Mucosa of descending colon (tissue), 3 donors: ENCODE data around the gene MORC2. TPM values are rescaled to one million over a fixed set of nuclear protein-coding genes. Genes with fewer than 3 reads are reported as not detected.

Experiments used
- ATAC-seq: fragments of 200-7000 bp; cut with Tn5 transposase; one replicate; pipeline ENCODE4 v1.9.1; 2020; ENCODE audit warnings: mild to moderate bottlenecking, moderate library complexity
- DNase-seq, 3 donors: peaks; one replicate each; pipeline ENCODE4 v3.0.0-alpha.2; 2020
- H3K36me3 ChIP-seq: fragments of 200-600 bp; one replicate; pipeline ENCODE4 v1.8.0; 2021; ENCODE audit warnings: low read depth, mild to moderate bottlenecking
- H3K4me1 ChIP-seq: fragments of 200-600 bp; one replicate; pipeline ENCODE4 v1.8.0; 2021; ENCODE audit warnings: low read depth, mild to moderate bottlenecking
- H3K4me3 ChIP-seq: fragments of 200-600 bp; one replicate; pipeline ENCODE4 v1.8.0; 2021; ENCODE audit warnings: mild to moderate bottlenecking
- H3K9me3 ChIP-seq: fragments of 200-600 bp; one replicate; pipeline ENCODE4 v1.8.0; 2021; ENCODE audit warnings: mild to moderate bottlenecking
- intact Hi-C, 2 donors: fragments of 100-400 bp; cut with DNase I in 1 of 2; cut with micrococcal nuclease in 1 of 2; formaldehyde crosslinking; loops; one replicate each; pipeline versions ENCODE4 v1.11.0 to v1.11.1; 2022; cut with DNase I, micrococcal nuclease
- total RNA-seq, 3 donors: library from RNA; stranded (reverse); fragmentation: NEBNext Ultra II Directional in 2 of 3; extraction: Animal tissue kit (Norgen Biotek cat#: 25700) in 2 of 3; gene quantifications; one replicate each; pipeline versions ENCODE4 v1.2.1 to v1.2.4, GENCODE V29; 2021 to 2023
- TF ChIP-seq, protein P1 (sequence below): fragments of 200-600 bp; IDR thresholded peaks from one replicate; pipeline ENCODE4 v1.8.0; 2022; ENCODE audit warnings: antibody characterized with exemption, mild to moderate bottlenecking
- donor health status: DM: no; HTN: no; CAD: no; lungs with moderate emphysema.
- donor health status: DM: no; HTN: no; CAD: no.
- donor health status: DM: no; HTN: yes; CAD: no.

Gene MORC2
- total RNA-seq, 3 donors from 2014 or later, result 14.0 to 28.0 (median 20.0) TPM

DNA sequence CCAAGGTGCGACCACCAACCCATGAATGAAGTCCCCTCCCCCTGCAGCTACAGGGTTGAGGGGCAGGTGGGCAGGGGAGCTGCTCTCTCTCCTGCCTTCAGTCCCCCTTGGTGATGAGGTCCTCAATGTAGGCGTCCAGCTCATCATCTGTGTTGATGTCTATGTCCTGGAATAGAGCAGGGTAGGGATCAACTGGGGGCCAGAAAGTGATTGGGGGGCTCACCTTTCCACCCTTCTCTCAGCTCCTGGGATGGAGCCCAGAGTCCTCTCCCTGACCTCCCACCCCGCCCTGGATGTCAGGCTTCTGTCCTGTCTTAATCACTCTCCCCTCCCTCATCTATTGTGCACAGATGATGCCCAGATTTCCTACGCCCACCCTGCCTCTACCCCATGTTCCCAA lies 41.9 kb downstream of the MORC2 start:
- intact Hi-C loops, result no loop called here
- TF ChIP-seq, protein P1, sequence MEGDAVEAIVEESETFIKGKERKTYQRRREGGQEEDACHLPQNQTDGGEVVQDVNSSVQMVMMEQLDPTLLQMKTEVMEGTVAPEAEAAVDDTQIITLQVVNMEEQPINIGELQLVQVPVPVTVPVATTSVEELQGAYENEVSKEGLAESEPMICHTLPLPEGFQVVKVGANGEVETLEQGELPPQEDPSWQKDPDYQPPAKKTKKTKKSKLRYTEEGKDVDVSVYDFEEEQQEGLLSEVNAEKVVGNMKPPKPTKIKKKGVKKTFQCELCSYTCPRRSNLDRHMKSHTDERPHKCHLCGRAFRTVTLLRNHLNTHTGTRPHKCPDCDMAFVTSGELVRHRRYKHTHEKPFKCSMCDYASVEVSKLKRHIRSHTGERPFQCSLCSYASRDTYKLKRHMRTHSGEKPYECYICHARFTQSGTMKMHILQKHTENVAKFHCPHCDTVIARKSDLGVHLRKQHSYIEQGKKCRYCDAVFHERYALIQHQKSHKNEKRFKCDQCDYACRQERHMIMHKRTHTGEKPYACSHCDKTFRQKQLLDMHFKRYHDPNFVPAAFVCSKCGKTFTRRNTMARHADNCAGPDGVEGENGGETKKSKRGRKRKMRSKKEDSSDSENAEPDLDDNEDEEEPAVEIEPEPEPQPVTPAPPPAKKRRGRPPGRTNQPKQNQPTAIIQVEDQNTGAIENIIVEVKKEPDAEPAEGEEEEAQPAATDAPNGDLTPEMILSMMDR, result no peak
- Histone ChIP-seq H3K36me3 (peaks cover 10% of the 10 kb centered on the region), H3K9me3 (no peaks in the 10 kb centered on the region), H3K4me1 (no peaks in the 10 kb centered on the region), H3K4me3 (no peak overlapping the region)
- no peak for DNase-seq
- ATAC-seq, result no peak

DNA sequence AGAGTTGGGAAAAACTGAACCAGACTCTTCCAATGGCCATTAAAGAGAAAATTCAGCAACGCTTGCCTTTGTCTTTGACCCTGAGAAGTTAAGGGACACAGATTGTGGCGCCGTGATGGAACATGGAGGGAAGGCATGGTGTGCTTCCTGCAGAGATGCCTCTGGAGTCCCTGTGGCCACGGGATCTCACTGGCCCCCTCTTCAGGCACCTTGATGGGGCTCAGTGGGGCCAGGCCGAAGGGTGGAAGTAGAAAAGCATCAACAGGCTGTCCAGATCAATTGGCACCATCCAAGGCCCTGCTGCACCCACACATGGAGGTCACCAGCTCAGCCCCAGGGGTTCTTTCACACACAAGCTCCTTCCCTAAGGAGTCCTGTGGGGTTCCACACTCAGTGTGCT lies 42.9 kb downstream of the MORC2 start:
- DNase-seq, result no peak
- ATAC-seq, result no peak
- Histone ChIP-seq H3K4me3 (no peak overlapping the region), H3K4me1 (peaks cover 4% of the 10 kb centered on the region), H3K9me3 (no peaks in the 10 kb centered on the region), H3K36me3 (peaks cover 8% of the 10 kb centered on the region)
- TF ChIP-seq, protein P1, result no peak
- intact Hi-C loops, result no loop called here

DNA sequence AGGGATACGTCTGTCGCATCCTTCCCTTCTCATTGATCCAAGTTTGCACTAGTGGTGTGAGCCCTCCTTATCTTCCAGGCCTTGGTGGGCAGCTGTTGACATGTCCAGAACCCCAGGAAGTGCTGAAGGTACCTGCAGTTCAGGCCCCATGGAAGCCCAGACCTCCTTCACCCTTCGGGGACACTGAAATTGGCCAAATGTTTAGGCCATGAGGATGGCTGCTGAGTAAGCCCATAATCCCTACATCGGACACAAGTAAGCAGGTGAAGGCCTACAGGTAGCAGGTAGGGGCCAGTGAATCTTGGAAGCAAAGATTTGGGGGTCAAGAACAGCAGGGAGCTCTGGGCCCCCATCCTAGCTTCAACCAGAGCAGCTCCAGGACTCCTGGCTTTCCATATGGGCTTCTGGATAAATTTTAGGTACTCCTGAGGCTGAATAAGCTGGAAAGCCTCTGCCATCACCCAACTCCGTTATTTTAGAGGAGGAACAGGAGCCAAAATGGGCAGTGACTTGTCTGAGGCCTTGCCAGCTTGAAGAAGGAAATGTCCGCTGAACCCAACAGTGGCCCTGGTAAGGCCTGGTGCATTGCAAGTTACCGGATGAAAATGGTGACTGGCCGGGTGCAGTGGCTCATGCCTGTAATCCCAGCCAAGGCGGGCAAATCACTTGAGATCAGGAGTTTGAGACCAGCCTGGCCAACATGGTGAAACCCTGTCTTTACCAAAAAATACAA lies 45.2 kb downstream of the MORC2 start:
- H3K36me3 ChIP-seq, result peaks cover 5% of the 10 kb centered on the region
- DNase-seq (no peak), ATAC-seq (no peak)
- intact Hi-C loops, result loop anchor here in 1 of 2 donors (5.0 kb wide), 1 partner anchor 161 kb away; no protein-coding TSS in a partner anchor
- peaks cover 4% of the 10 kb centered on the region for H3K4me1 ChIP-seq
- H3K4me3 ChIP-seq, result no peak overlapping the region
- TF ChIP-seq, protein P1, result no peak
- no peaks in the 10 kb centered on the region for H3K9me3 ChIP-seq

DNA sequence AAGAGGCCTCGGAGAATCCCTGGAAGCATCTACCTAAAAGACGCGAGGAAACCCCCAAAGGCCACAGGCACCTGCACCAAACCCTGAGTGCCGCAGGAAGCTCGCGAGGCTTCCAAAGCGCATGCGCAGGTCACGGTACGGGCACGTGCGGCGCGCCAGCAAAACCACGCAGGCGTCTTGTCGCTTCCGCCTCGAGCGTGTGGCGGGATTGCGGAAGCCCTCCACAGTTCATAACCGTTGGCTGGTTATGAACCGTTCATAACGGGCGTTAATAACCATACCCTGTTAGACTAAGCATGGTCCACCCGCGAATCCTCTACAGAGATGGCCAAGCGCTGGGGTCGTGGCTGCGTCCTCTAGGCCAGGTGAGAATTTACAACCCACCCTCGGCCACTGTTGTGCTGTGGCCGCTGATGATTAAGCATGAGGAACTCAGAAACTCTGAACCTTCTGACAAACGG lies 46.4 kb downstream of the MORC2 start:
- H3K9me3 ChIP-seq, result no peaks in the 10 kb centered on the region
- intact Hi-C loops, result loop anchor here in 1 of 2 donors (5.0 kb wide), 1 partner anchor 160 kb away; no protein-coding TSS in a partner anchor
- TF ChIP-seq, protein P1, result no peak
- H3K4me1 ChIP-seq, result peaks cover 4% of the 10 kb centered on the region
- peak; percentile 76 for ATAC-seq
- no peaks in the 10 kb centered on the region for H3K36me3 ChIP-seq
- DNase-seq, result peak; percentile 66 to 82 (median 81)
- no peak overlapping the region for H3K4me3 ChIP-seq

DNA sequence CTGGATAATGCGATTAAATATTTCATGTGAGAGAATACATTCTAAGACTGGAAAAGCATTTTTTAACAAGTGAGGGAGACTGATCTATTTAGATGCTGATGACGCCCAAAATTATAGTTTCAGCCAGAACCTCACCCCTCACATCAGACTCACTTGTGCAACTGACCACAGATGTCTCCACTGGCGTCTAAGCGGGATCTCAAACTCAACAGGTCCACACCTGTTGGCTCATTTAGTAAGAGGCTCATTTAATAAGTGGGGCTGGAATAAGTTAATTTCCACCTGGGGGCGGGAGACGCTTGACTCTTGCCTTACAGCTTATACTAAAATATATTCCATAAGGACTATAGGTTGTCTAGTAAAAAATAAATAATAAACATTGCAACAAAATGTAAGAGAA lies 47.5 kb downstream of the MORC2 start:
- Histone ChIP-seq H3K36me3 (no peaks in the 10 kb centered on the region), H3K4me1 (peaks cover 4% of the 10 kb centered on the region), H3K9me3 (peaks cover under 1% of the 10 kb centered on the region), H3K4me3 (no peak overlapping the region)
- intact Hi-C loops, result loop anchor here in 1 of 2 donors (5.0 kb wide), 1 partner anchor 159 kb away; no protein-coding TSS in a partner anchor
- TF ChIP-seq, protein P1, result no peak
- ATAC-seq (no peak), DNase-seq (no peak)
